GM18870 (cell line): ENCODE results near the gene NAV2.

ENCODE experiments used
- ATAC-seq: cut with Tn5 transposase; IDR thresholded peaks from one replicate; pipeline ENCODE4 v1.9.1; 2021; ENCODE audit warnings: moderate library complexity; ENCODE audit not compliant: unreplicated experiment

The NAV2 gene

GRCh38 chr11:20010851-20011225 lies 298.2 kb downstream of the NAV2 start:
- no peak for ATAC-seq

- no peak for ATAC-seq
Observed at GRCh38 chr11:20011307-20011951, 298.8 kb downstream of the NAV2 start.

DNA sequence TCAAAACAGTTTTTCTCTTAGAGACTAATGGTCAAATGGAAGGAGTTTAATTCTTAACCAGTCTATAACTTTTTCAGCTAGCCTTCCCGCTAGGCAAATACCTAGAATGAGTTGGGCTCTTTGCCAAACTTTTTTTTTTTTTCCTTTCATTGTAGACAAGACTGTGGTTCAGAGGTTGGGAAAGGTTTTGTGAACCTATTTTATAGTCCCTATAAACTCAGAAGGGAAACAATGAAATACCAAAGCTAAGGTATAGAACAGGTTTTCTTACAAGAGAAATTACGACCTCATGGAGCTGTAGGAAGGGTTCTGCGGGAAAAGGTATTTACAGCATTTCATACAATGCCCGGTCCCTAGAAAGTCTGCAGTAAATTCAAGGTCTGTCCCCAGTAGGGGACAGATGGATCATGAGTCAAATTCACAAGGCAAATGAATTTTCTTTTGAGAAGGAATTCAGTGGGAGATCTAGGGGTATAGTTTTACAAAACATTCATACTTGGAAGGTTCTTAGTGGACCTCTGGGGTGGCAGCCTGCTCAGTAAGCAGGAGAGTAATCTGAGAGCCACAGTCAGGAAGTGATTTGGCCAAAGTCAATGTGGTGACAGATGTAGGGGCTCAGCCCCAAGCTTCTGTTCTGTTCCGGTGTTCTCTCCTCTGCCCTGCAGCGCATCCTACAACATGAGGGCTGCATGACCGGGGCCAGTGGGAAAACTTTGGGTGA lies 300.9 kb downstream of the NAV2 start:
- no peak for ATAC-seq

DNA sequence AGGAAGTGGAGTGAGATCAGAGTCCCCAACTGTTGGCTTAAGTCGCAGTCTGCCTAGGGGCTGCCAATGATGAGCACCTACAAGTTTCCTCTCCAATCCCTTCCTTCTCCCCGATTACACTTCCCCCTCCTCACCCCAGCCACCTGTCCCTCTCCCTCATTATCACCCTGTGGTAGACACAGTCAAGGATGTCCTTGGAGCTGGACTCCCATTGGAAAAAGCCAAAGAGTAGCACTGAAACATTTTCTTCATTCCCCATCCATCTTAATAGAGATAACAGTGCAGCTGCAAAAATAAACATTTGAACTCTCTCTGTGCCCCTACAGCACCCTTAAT lies 301.4 kb downstream of the NAV2 start:
- no peak for ATAC-seq

GRCh38 chr11:20015101-20015500 lies 302.5 kb downstream of the NAV2 start:
- no peak for ATAC-seq

- no peak for ATAC-seq
Observed at GRCh38 chr11:20015529-20016427, 303.1 kb downstream of the NAV2 start.

DNA sequence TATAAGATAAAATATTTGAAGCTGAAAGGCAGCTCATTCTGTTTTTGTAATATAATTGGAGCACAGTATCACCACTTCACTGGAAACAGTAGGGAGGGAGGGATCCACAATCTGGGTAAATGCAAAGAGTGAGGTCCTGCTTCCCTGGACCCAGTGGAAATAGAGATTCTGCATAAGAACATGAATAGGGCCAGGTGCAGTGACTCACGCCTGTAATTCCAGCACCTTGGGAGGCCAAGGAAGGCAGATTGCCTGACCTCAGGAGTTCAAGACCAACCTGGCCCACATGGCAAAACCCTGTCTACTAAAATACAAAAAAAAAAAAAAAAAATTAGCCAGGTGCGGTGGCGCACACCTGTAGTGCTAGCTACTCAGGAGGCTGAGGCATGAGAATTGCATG lies 303.9 kb downstream of the NAV2 start:
- ATAC-seq: no peak

- ATAC-seq: no peak
Observed at GRCh38 chr11:20017320-20017719, 304.7 kb downstream of the NAV2 start.

DNA sequence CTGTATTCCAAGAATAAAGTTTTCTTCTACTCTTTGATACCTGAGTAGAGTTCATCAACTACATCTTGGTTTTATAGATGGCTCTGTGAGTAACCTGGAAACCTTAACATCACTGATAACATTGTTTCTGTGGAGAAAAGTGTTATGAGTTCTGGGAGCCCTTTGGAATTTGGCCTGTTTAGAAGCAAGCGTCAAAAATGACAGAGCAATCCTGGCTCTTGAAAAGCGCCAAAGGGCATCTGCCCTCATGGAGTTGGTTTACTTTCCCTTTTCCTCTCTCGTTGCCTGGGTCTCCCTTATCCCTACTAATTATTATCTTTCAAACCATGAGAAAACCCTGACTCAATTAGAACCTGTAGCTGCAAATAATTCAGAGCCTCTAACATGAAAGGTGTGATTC lies 307.6 kb downstream of the NAV2 start:
- ATAC-seq: no peak

DNA sequence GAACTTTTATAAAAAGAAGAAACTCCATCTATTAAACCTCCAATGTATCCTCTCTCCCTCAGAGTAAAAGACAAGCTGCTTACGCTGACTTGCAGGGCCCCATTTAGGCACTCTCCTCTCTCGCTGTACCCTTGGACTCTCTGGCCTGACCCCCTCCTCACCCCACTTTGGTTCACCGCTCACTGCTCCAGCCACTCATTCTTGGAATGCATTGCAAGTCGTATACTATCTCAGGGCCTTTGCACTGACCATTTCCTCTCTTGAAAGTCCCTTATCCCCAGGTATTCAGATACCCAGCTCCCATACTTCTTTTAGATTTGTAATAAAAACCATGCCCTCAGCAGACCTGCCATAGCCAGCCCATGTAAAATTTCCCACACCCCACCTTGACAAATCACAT lies 308.1 kb downstream of the NAV2 start:
- ATAC-seq: no peak

GRCh38 chr11:20021212-20021611 lies 308.6 kb downstream of the NAV2 start:
- ATAC-seq: no peak

- ATAC-seq: no peak
Observed at GRCh38 chr11:20021771-20022362, 309.2 kb downstream of the NAV2 start.

DNA sequence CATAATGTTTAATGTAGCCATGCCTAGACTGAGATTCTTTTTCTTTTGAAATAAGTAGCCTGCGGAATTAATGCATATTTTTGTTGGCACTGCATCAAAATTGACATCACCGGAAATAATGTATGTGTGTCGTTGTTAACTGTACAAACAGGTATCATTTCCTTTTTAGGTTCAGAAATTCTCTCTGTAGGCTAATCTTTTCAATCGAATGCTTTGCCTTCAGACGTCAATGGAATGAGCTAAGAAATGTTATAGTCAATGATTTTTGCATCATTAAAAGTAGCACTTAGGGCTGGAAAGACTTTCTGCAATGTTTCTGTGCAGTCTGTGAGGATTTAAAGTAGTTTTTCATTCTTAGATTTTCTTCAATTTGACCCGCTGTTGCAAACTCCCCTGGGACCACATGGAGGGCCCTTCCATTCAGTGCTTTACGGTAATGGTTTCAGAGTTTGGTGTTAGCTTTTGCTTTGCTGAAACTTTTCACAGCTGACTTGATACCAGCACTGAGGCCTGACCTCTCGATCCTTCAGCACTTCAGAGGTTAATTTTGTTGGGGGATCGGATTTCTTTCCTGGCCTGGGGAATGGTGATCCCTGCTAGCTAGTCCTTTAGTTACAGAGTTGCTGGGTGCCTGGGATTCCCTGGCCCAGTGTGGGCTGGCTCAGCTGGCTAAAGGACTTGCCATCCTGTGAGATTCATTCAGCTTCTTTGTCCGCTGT lies 309.9 kb downstream of the NAV2 start:
- no peak for ATAC-seq

DNA sequence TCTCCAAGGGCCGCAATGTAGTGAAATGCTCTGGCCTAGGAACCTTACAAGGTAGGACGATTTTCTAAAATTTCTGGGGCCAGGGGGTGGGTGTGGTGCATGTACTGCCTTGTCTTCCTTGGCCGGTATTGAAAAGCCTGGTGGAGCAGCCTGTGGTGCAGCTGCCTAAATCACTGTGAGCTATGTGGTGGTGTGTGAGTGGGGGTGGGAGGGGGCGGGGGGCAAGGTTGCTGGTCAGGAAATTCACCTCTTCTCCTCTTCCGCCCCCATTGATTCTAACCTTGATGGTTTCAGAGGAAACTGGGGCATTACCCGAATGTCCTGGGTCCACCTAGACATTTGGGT lies 310.4 kb downstream of the NAV2 start:
- ATAC-seq: no peak

- ATAC-seq: no peak
Observed at GRCh38 chr11:20024172-20024935, 311.7 kb downstream of the NAV2 start.

DNA sequence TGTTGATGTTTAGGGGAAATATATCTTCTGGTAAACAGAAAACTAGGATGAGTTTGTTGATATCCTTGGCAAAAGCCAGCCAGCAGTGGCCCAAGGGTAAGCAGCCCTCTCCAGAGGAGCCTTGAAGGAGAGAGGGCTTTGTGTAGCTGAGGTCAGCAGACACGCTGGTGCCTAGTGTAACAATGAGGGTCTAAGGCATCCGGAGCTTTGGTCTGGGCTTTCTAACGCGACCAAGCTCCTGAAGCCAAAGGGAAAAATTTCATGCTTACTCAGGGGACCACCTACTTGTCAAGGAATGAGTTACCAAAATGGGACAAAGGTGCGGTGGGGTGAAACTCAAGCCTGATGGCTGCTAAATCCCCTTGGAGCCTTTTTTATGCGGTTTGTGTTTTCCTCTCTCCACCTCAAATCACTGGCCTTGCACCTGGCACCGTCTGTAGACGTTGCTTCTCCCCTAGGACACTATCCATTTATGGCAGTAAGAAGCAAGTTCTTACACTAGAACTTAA lies 312.7 kb downstream of the NAV2 start:
- ATAC-seq: no peak

DNA sequence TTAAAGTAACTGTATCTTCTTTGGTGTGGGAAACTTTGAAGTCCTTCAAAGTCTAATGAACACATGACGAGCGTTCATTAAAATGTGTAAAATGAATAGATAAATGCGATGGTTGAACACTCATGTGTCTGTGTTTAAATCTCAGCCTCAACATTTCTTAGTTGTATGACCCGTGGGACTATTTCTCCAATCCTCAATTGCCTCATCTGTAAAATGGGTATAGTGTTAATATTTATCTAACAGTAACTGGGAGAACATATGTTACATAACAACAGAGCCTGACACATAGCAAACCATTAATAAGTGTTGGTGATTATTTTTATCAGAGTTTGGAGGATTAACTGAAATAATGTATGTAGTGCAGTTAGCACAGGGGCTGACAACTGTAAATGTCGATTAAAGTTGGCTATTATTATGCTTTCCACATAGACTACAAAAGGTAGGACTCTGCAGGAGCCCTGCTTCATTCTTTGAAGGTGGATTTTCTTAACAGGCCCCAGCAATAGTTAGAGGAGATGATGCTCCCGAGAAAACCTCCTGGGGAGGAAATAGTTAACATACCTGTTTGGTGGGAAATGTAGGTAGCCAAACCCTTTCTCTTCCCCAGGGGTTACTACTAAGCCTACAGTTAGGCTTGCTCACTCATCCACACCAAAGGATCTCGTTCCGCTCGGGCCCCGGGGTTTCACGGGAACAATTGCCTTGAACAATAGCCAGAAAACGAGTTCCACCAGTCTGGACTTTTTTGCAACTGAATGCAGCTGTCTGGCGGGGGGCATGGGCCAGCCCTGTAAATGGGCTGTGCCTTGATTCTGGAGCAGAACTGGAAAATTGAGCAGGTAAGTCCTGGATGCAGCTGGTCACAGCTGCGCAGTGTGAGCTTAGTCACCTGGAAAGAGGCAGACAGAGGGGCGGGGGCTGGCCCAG lies 314.3 kb downstream of the NAV2 start:
- ATAC-seq: no peak

DNA sequence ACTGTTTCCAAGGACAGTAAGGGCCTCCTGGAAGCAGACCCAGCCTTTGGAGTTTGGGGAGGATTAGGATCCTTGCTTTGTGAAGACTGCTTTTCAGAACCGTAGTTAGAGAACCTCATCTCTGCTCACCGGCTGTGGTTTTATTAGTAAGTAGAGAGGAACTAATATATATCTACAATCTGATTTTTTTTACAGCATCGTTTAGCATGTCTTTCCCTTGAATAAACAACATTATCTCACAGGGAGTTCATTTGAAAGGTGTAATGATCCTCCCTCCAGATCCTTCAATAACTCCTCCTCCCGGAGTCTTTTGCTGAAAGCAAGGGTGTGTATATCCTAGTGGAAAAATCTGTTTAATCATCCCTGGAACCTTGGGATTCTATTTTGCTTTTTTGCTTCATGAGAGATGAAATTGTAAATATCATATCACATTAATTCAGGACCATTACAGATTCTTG lies 314.9 kb downstream of the NAV2 start:
- ATAC-seq: no peak

DNA sequence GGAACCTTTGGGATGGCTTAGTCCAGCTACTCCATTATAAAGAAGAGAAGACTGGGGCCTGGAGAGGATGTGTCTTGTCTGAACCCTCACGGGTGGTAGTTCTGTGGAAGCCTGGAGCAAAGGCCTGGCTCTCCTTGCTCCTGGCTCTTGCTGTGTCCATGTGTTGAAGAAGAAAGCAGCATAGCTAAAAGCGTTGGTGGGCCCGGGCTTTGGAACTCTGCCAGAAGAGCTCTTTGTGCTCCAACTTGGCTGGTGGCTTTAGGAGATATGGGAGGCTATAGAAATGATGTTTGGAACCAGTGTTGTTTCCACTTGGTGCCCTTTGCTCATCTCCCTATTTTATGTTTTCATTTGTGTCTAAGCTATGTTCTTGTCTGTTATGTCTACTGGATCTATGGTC lies 316.6 kb downstream of the NAV2 start:
- ATAC-seq: no peak
